Measurements from ENCODE around the gene CPVL.

GRCh38 chr7:29184599-29184998, 38.3 kb upstream of the CPVL start:
- no peak for TF ChIP-seq POLR2A (IDR thresholded peaks at IDR 0.05; ENCODE audit: low read depth, low read length)
- TF ChIP-seq TAF1 (IDR thresholded peaks at IDR 0.05; ENCODE audit: borderline replicate concordance, low read depth, low read length), result no peak

Measured in GM12892 (cell line).